Naive thymus-derived CD8-positive, alpha-beta T cell (primary cell): ENCODE measurements around the gene MR1. TPM values are rescaled to one million over a fixed set of nuclear protein-coding genes. Genes with fewer than 3 reads are reported as not detected.
"Not testable (repeated sequence)": the region's sequence is repeated elsewhere in the genome, so short reads cannot be mapped to it uniquely, and the experiment has no call there.

Experiments
- ATAC-seq, 2 donors: fragments of 150-1000 bp; cut with Tn5 transposase in 1 of 2; sonication (Bioruptor Pico), chemical (Tn5 transposase) in 1 of 2; 1 replicate in 1 of 2; 2 replicates in 1 of 2; pipeline ENCODE4 v1.10.0; 2021; ENCODE audit warnings: mild to moderate bottlenecking in 2 of 2, moderate library complexity in 2 of 2
- POLR2A ChIA-PET: fragments of 350-600 bp; sonication (Branson Sonifier 250); formaldehyde crosslinking; loops from one replicate; lab custom pipeline; 2021; ENCODE audit warnings: antibody characterized with exemption; lab: Charles Lee
- DNase-seq, 10 donors: peaks; one replicate each; pipeline versions ENCODE4 v3.0.0 to v3.0.0-alpha.2; 2020 to 2022
- H3K27ac Mint-ChIP-seq, 10 donors: one replicate each; pipeline ENCODE4 v1.8.0; 2020 to 2022; ENCODE audit warnings: mild to moderate bottlenecking in 10 of 10, mixed read lengths in 10 of 10, moderate library complexity in 4 of 10, inconsistent platforms in 1 of 10
- H3K27me3 Mint-ChIP-seq, 5 donors: one replicate each; pipeline ENCODE4 v1.8.0; 2021 to 2022; ENCODE audit warnings: mixed read lengths in 5 of 5
- H3K36me3 Mint-ChIP-seq, 3 donors: one replicate each; pipeline ENCODE4 v1.8.0; 2020 to 2022; ENCODE audit warnings: mixed read lengths in 3 of 3, mild to moderate bottlenecking in 2 of 3, inconsistent platforms in 1 of 3
- H3K4me1 Mint-ChIP-seq, 4 donors: one replicate each; pipeline ENCODE4 v1.8.0; 2021 to 2022; ENCODE audit warnings: mixed read lengths in 4 of 4
- H3K4me3 Mint-ChIP-seq, 10 donors: one replicate each; pipeline ENCODE4 v1.8.0; 2020 to 2022; ENCODE audit warnings: mild to moderate bottlenecking in 10 of 10, mixed read lengths in 10 of 10, moderate library complexity in 6 of 10, inconsistent platforms in 1 of 10
- H3K9me3 Mint-ChIP-seq, 9 donors: one replicate each; pipeline ENCODE4 v1.8.0; 2020 to 2022; ENCODE audit warnings: mixed read lengths in 9 of 9, mild to moderate bottlenecking in 3 of 9, inconsistent platforms in 1 of 9, moderate library complexity in 1 of 9
- polyA plus RNA-seq, 3 donors: library from polyadenylated mRNA; unstranded; fragments of 300-500 nt; fragmentation: Illumina TruSeq; gene quantifications; one replicate each; pipeline ENCODE4 v1.2.3, GENCODE V29; 2021
- total RNA-seq, 8 experiments: library from RNA in 2 of 8; stranded (reverse) in 2 of 8; gene quantifications; one replicate each; pipeline ENCODE4 v1.2.3 and lab custom pipeline; 2021 to 2026

Gene MR1
- total and polyA plus RNA-seq, 5 experiments from 2014 or later: 26.5 to 35.5 (median 28.8) TPM

DNA sequence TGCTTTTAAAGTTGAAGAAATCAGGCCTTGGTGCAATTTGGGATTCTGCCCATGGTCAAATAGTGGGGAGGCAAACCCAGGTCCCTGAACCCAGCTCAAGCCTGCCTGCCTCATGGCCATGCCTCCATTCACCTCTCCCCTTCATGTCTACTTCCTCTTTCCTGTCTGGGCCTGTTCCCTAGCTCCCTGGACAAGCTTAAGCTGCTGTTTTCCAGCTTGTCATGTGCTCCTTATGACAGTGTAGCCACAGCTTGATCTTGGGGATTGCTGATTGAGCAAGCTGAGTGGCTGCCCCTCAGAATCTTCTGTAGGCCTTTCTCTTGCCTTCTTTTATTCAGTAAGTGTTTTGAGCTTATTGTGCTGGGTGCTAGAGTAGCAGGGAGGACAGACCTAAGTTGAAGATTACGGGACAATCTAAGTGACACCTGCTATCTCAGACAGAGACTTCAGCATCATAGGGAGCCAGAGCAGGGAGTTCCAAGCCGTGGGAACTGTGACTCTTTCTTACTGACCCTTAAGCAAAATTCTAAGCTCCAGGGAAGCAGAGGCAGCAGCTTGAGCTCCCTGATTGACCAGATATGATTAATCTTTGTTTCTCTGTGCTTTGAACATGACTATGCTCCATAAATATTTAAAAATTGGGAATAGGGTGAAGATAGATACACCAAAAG is 520 bp upstream of the MR1 start:
- peak in 4 of 10 donors; percentile 5 to 86 (median 24) for DNase-seq
- Mint-ChIP-seq H3K36me3 (peaks cover 0 to 16% (median 3%) of the 10 kb centered on the region in 3 donors), H3K4me3 (peak overlapping the region; percentile 94 to 99 (median 98)), H3K27me3 (no peaks in the 10 kb centered on the region), H3K4me1 (peaks cover 25 to 62% (median 53%) of the 10 kb centered on the region in 4 donors), H3K27ac (peak overlapping the region; percentile 98 to 100 (median 99)), H3K9me3 (no peaks in the 10 kb centered on the region)
- POLR2A ChIA-PET: interaction anchor here (0.9 to 3.5 kb wide), 12 partner anchors 8 to 530 kb away, joined by 3 to 40 read pairs (median 4); partner anchors contain the start of genes IER5, STX6 and XPR1
- peak; percentile 42 to 43 for ATAC-seq

DNA sequence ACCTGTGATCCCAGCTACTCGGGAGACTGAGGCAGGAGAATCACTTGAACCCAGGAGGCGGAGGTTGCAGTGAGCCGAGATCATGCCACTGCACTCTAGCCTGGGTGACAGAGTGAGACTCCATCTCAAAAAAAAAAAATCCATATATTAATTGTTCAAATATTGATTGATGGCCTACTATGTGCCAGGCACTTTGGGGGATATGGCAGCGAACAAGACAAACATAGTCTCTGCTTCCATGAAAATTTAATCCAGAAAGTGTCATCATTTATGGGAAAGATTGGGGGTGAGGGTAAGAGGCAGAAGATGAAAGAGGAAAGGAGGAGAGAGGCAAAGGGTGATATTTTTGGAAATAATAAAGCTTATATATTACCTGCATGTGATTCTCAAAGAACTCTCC is 1.4 kb downstream of the MR1 start:
- not testable (repeated sequence) for ATAC-seq, H3K27me3 Mint-ChIP-seq, H3K9me3 Mint-ChIP-seq, DNase-seq
- POLR2A ChIA-PET: interaction anchor here (3.5 kb wide), 2 partner anchors 13 to 54 kb away, joined by 26 to 40 read pairs; partner anchors contain the start of genes IER5 and STX6
- peaks cover 34 to 81% (median 67%) of the 10 kb centered on the region in 4 donors for H3K4me1 Mint-ChIP-seq
- H3K4me3 Mint-ChIP-seq: peak overlapping the region; percentile 55 to 99 (median 96)
- peak overlapping the region in 8 of 10 donors; percentile 22 to 99 (median 74) for H3K27ac Mint-ChIP-seq
- H3K36me3 Mint-ChIP-seq: peaks cover 0 to 31% (median 9%) of the 10 kb centered on the region in 3 donors

DNA sequence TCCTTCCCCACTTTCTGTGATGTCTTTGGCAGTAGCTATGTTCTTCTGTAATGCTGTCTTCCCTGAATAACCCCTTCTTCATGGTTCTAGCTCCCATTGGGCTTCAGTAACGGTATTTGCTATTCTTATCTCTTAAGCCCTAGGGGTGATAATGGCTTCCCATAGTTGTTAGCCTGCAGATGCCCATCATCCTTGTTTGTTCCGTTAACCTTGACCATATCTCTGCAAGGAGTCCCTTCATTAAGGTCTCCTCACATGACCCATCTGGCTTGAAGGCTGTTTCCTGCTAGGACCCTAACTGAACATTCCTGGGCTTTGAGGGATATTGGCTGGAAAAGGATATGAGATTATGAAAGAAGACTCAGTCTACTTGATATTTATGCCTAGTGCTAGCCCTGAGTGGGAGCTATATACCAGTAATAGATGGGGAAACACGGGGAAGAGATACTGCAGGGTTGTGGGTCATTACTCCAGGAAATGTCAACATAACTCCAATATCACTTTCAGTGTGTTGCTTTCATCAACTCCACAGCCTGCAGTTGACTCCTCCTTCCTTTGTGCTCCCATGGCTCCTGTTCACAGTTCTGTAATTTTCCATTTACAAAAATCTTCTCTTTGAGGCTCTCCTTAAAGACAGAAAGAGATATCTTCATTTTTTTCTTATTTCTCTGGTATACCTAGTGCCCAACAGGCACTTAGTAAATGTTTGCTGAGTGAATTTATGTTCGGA is 2.5 kb downstream of the MR1 start:
- POLR2A ChIA-PET: interaction anchor here (0.9 to 1.6 kb wide), 2 partner anchors 52 to 53 kb away, joined by 3 to 4 read pairs; partner anchors contain the start of gene IER5
- peaks cover 0 to 39% (median 9%) of the 10 kb centered on the region in 3 donors for H3K36me3 Mint-ChIP-seq

DNA sequence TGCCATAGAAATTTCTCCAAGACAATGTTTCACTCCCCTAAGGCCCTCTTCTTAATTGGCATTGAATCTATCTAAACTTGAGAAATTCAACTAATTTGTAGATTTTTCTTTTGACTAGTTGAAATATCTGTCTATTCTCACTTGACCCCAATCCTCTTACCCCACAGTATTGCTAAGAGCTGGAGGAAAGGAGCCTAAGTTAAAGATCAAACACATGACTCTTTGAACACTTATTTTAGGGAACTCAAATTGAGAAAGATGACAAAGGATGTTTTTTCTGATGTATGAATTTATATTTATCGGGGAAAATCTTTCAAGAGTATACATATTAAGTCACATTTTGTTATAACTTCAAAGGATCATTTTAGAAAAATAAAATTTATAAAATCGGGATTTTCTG is 3.6 kb downstream of the MR1 start:
- Mint-ChIP-seq H3K9me3 (no peaks in the 10 kb centered on the region), H3K27me3 (no peaks in the 10 kb centered on the region), H3K36me3 (peaks cover 0 to 46% (median 9%) of the 10 kb centered on the region in 3 donors), H3K4me1 (peaks cover 40 to 89% (median 80%) of the 10 kb centered on the region in 4 donors), H3K4me3 (peak overlapping the region in 3 of 10 donors; percentile 65 to 99 (median 97)), H3K27ac (peak overlapping the region in 2 of 10 donors; percentile 9 to 60)
- ATAC-seq (no peak), DNase-seq (no peak)
- POLR2A ChIA-PET: interaction anchor here (1.6 to 2.3 kb wide), 2 partner anchors 25 to 51 kb away, joined by 4 to 5 read pairs; partner anchors contain the start of gene IER5

More for the DNA sequence above, 2.5 kb downstream of the MR1 start:
- Mint-ChIP-seq H3K27ac (peak overlapping the region in 6 of 10 donors; percentile 32 to 98 (median 64)), H3K4me3 (peak overlapping the region; percentile 55 to 99 (median 96)), H3K27me3 (no peaks in the 10 kb centered on the region), H3K9me3 (no peaks in the 10 kb centered on the region), H3K4me1 (peaks cover 37 to 88% (median 74%) of the 10 kb centered on the region in 4 donors)
- ATAC-seq: no peak
- no peak for DNase-seq

DNA sequence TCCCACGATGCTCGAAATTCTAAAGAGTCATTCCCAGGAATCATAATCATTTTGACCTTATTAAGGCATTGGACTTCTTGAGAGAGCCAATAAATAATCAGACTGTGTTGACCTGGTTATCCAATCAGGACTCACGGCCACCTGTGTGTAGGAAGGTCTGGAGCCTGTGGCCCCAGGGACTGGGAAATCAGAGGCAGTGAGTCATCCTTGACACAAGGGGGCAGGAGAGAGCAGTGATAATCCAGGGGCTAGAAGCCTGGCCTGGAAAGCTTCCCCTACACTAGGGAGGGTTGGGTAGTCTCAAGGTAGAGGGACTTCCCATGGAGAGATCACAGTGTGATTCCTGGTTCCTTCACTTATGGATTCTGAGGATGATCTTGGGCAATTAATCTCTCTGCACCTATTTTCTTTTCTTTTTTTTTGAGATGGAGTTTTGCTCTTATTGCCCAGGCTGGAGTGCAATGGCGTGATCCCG is 4.7 kb downstream of the MR1 start:
- peak overlapping the region in 5 of 10 donors; percentile 25 to 82 (median 69) for H3K27ac Mint-ChIP-seq
- peak; percentile 46 to 47 for ATAC-seq
- H3K9me3 Mint-ChIP-seq: no peaks in the 10 kb centered on the region
- peaks cover 0 to 53% (median 9%) of the 10 kb centered on the region in 3 donors for H3K36me3 Mint-ChIP-seq
- H3K4me1 Mint-ChIP-seq: peaks cover 34 to 86% (median 78%) of the 10 kb centered on the region in 4 donors
- DNase-seq: peak; percentile 23 to 79 (median 65)
- no peaks in the 10 kb centered on the region for H3K27me3 Mint-ChIP-seq
- POLR2A ChIA-PET: interaction anchor here (0.7 to 2.3 kb wide), 2 partner anchors 24 to 104 kb away, joined by 3 to 5 read pairs; no protein-coding TSS in a partner anchor
- H3K4me3 Mint-ChIP-seq: peak overlapping the region in 9 of 10 donors; percentile 27 to 97 (median 43)

DNA sequence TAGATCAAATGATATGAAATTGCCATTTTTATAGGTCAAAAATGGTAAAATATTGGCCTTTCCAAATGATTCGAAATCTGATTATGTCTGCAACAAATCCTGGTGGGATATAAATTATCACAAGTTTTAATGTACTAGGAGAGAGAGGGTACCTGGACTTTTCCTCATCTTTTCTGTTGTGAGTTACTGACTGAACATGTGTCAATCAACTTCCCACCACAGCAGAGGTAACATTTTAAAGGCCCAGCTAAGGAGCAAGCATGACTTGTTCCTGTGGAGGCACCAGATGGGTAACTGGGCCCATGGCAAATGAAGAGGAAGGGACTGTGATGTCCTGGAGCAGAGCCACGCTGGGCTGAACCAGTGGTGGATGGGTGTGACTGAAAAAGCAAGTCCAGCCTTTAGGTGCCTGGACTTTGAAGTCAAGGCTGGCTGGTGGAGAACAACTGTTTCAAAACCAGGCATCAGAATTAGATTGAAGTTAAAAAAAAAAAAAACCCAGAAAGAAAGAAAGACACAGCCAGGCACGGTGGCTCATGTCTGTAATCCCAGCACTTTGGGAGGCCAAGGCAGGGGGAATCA is 6.6 kb downstream of the MR1 start:
- POLR2A ChIA-PET: interaction anchor here (1.2 kb wide), 1 partner anchor 18 kb away, joined by 3 read pairs; no protein-coding TSS in a partner anchor
- DNase-seq (no peak), ATAC-seq (no peak)
- Mint-ChIP-seq H3K27me3 (no peaks in the 10 kb centered on the region), H3K9me3 (no peaks in the 10 kb centered on the region), H3K36me3 (peaks cover 0 to 65% (median 9%) of the 10 kb centered on the region in 3 donors), H3K4me3 (peak overlapping the region in 1 of 10 donors; percentile 5), H3K4me1 (peaks cover 36 to 84% (median 82%) of the 10 kb centered on the region in 4 donors), H3K27ac (peak overlapping the region in 7 of 10 donors; percentile 29 to 73 (median 43))

DNA sequence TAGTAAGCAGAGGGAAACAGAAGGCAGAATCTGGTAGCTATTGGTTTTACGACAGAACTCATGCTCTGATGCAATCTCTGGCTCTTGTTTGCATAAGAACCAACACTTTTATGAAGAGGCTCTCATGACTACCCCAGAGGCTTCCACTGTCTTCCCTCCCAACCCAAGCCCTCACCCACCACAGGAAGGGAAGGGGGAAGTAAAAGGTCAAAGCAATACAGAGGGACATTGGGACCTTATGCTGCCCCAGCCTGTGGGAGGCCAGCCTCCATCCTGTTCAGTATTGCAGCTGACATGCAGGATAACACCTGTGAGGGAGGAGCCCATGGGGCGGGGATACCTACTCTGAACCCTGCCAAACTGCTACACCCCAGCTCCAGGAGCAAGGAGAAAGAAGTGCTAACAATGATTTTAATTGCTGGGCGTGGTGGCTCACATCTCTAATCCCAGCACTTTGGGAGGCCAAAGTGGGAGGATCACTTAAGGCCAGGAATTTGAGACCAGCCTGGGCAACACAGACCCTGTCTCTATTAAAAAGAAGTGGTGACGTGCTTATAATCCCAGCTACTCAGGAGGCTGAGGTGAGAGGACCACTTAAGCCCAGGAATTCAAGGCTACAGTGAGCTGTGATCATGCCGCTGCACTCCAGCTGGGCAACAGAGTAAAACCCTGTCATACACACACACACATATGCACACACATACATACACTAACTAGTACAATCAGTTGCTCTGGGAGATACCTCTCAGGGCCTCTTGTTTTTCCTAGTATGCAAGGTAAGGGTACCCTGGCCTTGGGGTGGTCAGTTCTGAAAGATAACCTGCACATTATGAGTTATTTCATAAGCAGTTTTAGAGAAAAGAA is 9.5 kb downstream of the MR1 start:
- peaks cover 0 to 56% (median 14%) of the 10 kb centered on the region in 3 donors for H3K36me3 Mint-ChIP-seq
- peak overlapping the region in 6 of 10 donors; percentile 33 to 73 (median 61) for H3K27ac Mint-ChIP-seq
- DNase-seq: no peak
- no peak for ATAC-seq
- H3K27me3 Mint-ChIP-seq: no peaks in the 10 kb centered on the region
- no peaks in the 10 kb centered on the region for H3K9me3 Mint-ChIP-seq
- peak overlapping the region in 4 of 10 donors; percentile 39 to 53 (median 44) for H3K4me3 Mint-ChIP-seq
- POLR2A ChIA-PET: interaction anchor here (0.8 to 1.3 kb wide), 2 partner anchors 21 to 62 kb away, joined by 3 read pairs; partner anchors contain the start of gene STX6
- peaks cover 31 to 59% (median 55%) of the 10 kb centered on the region in 4 donors for H3K4me1 Mint-ChIP-seq

DNA sequence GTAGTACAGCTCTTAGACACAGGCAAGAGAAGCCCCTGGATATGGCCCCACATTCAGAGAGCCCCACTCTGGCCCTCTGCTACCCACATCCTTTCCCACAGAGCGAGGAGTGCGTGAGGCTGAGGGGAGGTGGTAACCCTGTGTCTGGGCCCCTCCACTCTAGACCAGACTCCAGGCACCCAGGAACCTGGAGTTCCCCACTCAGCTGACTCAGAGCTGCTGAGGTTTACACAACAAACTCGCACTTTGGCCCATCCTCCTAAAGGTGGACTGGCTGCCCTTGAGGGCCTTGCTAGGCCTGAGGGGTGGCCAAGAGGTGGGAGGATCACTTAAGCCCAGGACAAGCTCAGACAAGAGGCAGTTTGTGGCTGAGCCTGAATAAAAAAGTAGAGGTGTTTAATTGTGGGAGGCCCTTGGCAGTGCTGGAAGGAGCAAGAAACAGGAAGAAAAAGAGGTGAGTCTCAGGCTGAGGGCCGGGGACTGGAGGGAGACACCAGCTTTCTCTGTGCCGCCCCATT is 10.7 kb downstream of the MR1 start:
- Mint-ChIP-seq H3K27me3 (no peaks in the 10 kb centered on the region), H3K4me3 (peak overlapping the region in 5 of 10 donors; percentile 7 to 46 (median 26)), H3K9me3 (no peaks in the 10 kb centered on the region), H3K4me1 (peaks cover 25 to 49% (median 45%) of the 10 kb centered on the region in 4 donors), H3K36me3 (peaks cover 0 to 47% (median 10%) of the 10 kb centered on the region in 3 donors), H3K27ac (peak overlapping the region; percentile 53 to 93 (median 79))
- ATAC-seq: peak; percentile 76 to 96
- peak in 4 of 10 donors; percentile 9 to 29 (median 12) for DNase-seq
- POLR2A ChIA-PET: no interaction called here

DNA sequence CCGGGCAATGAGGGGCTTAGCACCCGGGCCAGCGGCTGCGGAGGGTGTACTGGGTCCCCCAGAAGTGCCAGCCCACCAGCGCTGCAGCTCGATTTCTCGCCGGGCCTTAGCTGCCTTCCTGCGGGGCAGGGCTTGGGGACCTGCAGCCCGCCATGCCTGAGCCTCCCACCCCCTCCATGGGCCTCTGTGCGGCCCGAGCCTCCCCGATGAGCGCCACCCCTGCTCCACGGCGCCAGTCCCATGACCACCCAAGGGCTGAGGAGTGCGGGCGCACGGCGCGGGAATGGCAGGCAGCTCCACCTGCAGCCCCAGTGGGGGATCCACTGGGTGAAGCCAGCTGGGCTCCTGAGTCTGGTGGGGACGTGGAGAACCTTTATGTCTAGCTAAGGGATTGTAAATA is 12.2 kb downstream of the MR1 start:
- not testable (repeated sequence) for H3K4me3 Mint-ChIP-seq, H3K9me3 Mint-ChIP-seq, DNase-seq, H3K27me3 Mint-ChIP-seq, ATAC-seq
- Mint-ChIP-seq H3K36me3 (peaks cover 0 to 41% (median 10%) of the 10 kb centered on the region in 3 donors), H3K4me1 (peaks cover 21 to 42% (median 35%) of the 10 kb centered on the region in 4 donors), H3K27ac (peak overlapping the region in 2 of 10 donors; percentile 38 to 70)
- POLR2A ChIA-PET: interaction anchor here (1.1 to 1.5 kb wide), 2 partner anchors 13 to 16 kb away, joined by 3 to 4 read pairs; no protein-coding TSS in a partner anchor

DNA sequence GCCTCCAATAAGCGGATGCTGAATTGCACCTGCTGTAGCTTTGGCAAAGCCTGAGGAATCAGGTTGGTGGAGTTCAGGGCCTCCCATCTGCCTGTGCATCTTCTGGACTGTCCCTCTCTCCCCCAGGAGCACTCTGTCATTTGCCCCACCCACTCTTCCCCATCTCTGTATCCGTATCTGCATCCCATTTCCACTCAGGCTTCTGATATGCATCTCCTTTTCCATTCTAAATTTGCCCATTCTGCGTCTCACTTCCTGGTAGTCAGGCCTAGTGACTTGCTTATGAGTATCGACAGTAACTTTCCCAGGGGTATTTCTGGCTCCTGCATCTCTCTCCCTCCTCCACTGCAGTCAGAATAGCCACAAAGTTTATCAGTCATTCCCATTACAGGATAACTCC is 15.6 kb downstream of the MR1 start:
- Mint-ChIP-seq H3K9me3 (no peaks in the 10 kb centered on the region), H3K4me3 (no peak overlapping the region), H3K36me3 (peaks cover 0 to 45% (median 15%) of the 10 kb centered on the region in 3 donors), H3K27me3 (no peaks in the 10 kb centered on the region), H3K4me1 (peaks cover 9 to 15% (median 12%) of the 10 kb centered on the region in 4 donors), H3K27ac (peak overlapping the region in 3 of 10 donors; percentile 31 to 82 (median 53))
- ATAC-seq (no peak), DNase-seq (no peak)
- POLR2A ChIA-PET: no interaction called here

DNA sequence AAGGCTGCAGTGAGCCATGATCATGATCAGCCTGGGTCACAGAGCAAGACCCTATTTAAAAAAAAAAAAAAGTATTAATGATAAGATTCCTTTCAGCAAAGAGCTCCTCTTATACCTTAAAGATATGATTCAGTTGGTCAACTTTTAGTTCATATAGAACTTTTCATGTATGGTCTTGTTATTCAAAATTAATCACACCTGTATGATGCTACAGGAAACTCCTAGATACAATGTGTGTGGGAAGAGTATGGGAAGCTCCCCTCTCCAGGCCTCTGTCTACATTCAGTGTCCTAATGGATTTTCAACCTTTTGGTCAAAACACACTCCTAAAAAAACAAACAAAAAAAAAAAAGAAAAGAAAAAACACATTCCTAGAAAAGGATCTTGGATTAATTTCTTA is 17.1 kb downstream of the MR1 start:
- POLR2A ChIA-PET: no interaction called here
- Mint-ChIP-seq H3K4me1 (peaks cover 0 to 6% (median 5%) of the 10 kb centered on the region in 4 donors), H3K36me3 (peaks cover 11 to 49% (median 26%) of the 10 kb centered on the region in 3 donors), H3K4me3 (no peak overlapping the region), H3K27me3 (no peaks in the 10 kb centered on the region), H3K9me3 (no peaks in the 10 kb centered on the region), H3K27ac (no peak overlapping the region)
- ATAC-seq (no peak), DNase-seq (no peak)
